Common myeloid progenitor, CD34-positive (primary cell): ENCODE measurements around the gene RAB8A.

Experiments
- CTCF ChIA-PET: fragments of 350-600 bp; sonication (Branson Sonifier 250); formaldehyde crosslinking; loops from one replicate; lab custom pipeline; 2021; ENCODE audit warnings: antibody characterized with exemption; lab: Charles Lee
- POLR2A ChIA-PET: fragments of 350-600 bp; sonication (Branson Sonifier 250); formaldehyde crosslinking; loops from one replicate; lab custom pipeline; 2021; ENCODE audit warnings: antibody characterized with exemption; lab: Charles Lee
- DNase-seq, 3 donors: peaks; one replicate each; pipeline versions ENCODE4 v3.0.0 to v3.0.0-alpha.2; 2013
- H3K27ac ChIP-seq, 2 experiments: 1 replicate in 1 of 2; 2 replicates in 1 of 2; pipeline ENCODE4 v1.7.0; 2013; ENCODE audit warnings: inconsistent platforms in 2 of 2, low read length in 2 of 2, mild to moderate bottlenecking in 2 of 2, low read depth in 1 of 2, moderate library complexity in 1 of 2; ENCODE audit not compliant: severe bottlenecking in 2 of 2, insufficient read depth in 1 of 2, poor library complexity in 1 of 2
- H3K27me3 ChIP-seq, 5 experiments: replicated peaks in 2 of 5; 1 replicate in 3 of 5; 2 replicates in 2 of 5; pipeline versions ENCODE4 v1.6.1 to v1.7.0; 2013; ENCODE audit warnings: low read length in 4 of 5, mild to moderate bottlenecking in 2 of 5, moderate library complexity in 2 of 5, inconsistent platforms in 1 of 5; ENCODE audit not compliant: insufficient read depth in 5 of 5, control insufficient read depth in 4 of 5
- H3K36me3 ChIP-seq, 4 experiments: 1 replicate in 2 of 4; 2 replicates in 2 of 4; pipeline versions ENCODE4 v1.6.1 to v1.7.0; 2013; ENCODE audit warnings: low read length in 3 of 4, control low read depth in 1 of 4, mild to moderate bottlenecking in 1 of 4; ENCODE audit not compliant: control insufficient read depth in 4 of 4, insufficient read depth in 4 of 4
- H3K4me1 ChIP-seq, 4 experiments: 1 replicate in 3 of 4; 2 replicates in 1 of 4; pipeline versions ENCODE4 v1.6.1 to v1.7.1; 2013; ENCODE audit warnings: low read length in 3 of 4, mild to moderate bottlenecking in 3 of 4, control low read depth in 1 of 4, inconsistent platforms in 1 of 4, moderate library complexity in 1 of 4; ENCODE audit not compliant: control insufficient read depth in 4 of 4, insufficient read depth in 4 of 4; ENCODE audit errors: control extremely low read depth in 1 of 4
- H3K4me3 ChIP-seq, 7 experiments: 1 replicate in 4 of 7; 2 replicates in 3 of 7; pipeline versions ENCODE4 v1.5.1 to v1.7.0; 2013; ENCODE audit warnings: mild to moderate bottlenecking in 7 of 7, low read length in 6 of 7, moderate library complexity in 6 of 7, inconsistent platforms in 2 of 7, low read depth in 2 of 7, control low read depth in 1 of 7; ENCODE audit not compliant: insufficient read depth in 4 of 7, control insufficient read depth in 1 of 7; ENCODE audit errors: extremely low read depth in 1 of 7
- H3K9me3 ChIP-seq, 5 experiments: 1 replicate in 4 of 5; 2 replicates in 1 of 5; pipeline versions ENCODE4 v1.6.1 to v1.7.1; 2013; ENCODE audit warnings: low read length in 4 of 5, mild to moderate bottlenecking in 2 of 5, inconsistent platforms in 1 of 5, low read depth in 1 of 5, moderate library complexity in 1 of 5; ENCODE audit not compliant: control insufficient read depth in 4 of 5, insufficient read depth in 2 of 5; ENCODE audit errors: control extremely low read depth in 1 of 5
- WGBS: methylation state at CpG from one replicate; pipeline ENCODE4 v1.1.5; 2013; ENCODE audit not compliant: insufficient coverage; 5-methylcytosine and 5-hydroxymethylcytosine counted together

RAB8A gene

DNA sequence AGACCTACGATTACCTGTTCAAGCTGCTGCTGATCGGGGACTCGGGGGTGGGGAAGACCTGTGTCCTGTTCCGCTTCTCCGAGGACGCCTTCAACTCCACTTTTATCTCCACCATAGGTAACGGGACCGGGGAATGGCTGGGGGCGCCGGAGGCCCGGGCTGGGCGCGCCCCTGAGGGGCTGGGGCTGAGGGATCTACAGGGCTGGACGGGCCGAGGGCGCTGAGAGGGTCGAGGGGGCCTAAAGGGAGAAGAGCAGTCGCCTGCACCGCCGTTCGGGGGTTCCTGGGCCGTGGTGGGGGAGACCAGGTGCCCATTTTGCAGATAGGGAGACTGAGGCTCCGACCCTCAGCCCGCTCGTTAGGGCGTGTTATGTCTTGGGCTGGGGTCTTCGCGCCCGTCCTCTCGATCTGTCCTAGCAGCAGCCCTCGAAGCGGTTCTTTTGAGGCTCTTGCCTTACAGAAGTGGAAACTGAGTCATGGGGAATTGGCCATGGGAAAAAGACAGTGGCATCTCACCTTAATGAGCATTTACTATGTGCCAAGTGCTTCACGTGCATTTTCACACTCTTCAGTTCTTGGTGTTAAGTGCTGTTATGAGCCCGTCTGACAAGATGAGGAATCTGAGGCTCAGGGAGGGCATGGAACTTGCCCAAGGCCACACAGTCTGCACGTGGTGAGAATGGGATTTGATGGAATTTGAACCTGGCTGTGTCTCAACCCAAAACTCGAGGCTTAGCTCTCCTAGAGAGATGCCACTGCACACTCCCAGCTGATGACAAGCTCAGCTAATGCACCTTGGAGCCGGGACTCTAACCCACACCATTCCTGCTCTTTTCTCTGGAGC lies 442 bp downstream of the RAB8A start:
- POLR2A ChIA-PET = interaction anchor here (1.3 to 1.5 kb wide), 4 partner anchors 25 to 36 kb away, joined by 4 to 7 read pairs (median 4); partner anchors contain the start of genes HSH2D and TPM4
- under 1% methylated on average over 20 of the region's 37 CpGs for WGBS
- H3K4me1 ChIP-seq = peaks cover 8 to 53% (median 51%) of the 10 kb centered on the region in 4 experiments

DNA sequence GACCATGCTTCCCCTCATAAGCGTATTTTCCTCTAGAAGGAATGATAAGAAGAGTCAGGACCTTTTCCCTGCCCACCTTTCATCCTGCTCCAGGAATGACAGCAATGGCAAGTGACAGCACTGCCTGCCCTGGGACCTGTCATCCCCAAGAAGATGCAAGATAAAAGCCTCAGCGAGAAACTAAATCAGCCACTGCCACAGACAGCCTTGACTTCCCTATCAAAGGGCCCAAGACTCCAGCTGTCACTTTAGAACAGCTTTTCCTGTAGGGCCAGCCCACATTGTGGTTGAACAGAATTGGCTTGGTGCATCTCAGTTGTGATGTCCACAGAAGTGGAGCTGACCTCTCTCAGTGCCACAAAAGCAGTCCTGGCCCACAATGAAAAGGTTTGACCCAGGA lies 1.1 kb downstream of the RAB8A start:
- ChIA-PET POLR2A (interaction anchor here (0.6 kb wide), 1 partner anchor 527 kb away, joined by 3 read pairs; no protein-coding TSS in a partner anchor), CTCF (interaction anchor here (0.9 to 2.7 kb wide), 9 partner anchors 21 to 69 kb away, joined by 3 to 10 read pairs (median 3); no protein-coding TSS in a partner anchor)
- H3K9me3 ChIP-seq = no peaks in the 10 kb centered on the region
- 43% methylated on average over 2 of the region's 2 CpGs for WGBS
- H3K27ac ChIP-seq = peak overlapping the region in 1 of 2 experiments; percentile 95
- no peaks in the 10 kb centered on the region for H3K27me3 ChIP-seq
- H3K36me3 ChIP-seq = peaks cover 2 to 38% (median 9%) of the 10 kb centered on the region in 4 experiments
- H3K4me1 ChIP-seq = peaks cover 8 to 60% (median 58%) of the 10 kb centered on the region in 4 experiments
- peak; percentile 36 to 81 (median 72) for DNase-seq
- peak overlapping the region; percentile 72 to 99 (median 95) for H3K4me3 ChIP-seq

More for the DNA sequence above, 442 bp downstream of the RAB8A start:
- Histone ChIP-seq H3K36me3 (peaks cover 2 to 32% (median 9%) of the 10 kb centered on the region in 4 experiments), H3K9me3 (no peaks in the 10 kb centered on the region), H3K4me3 (peak overlapping the region; percentile 72 to 99 (median 95)), H3K27ac (peak overlapping the region; percentile 82 to 95), H3K27me3 (no peaks in the 10 kb centered on the region)
- CTCF ChIA-PET = interaction anchor here (0.9 to 2.7 kb wide), 8 partner anchors 27 to 70 kb away, joined by 3 to 10 read pairs (median 4); no protein-coding TSS in a partner anchor
- peak in 1 of 3 donors; percentile 23 for DNase-seq

DNA sequence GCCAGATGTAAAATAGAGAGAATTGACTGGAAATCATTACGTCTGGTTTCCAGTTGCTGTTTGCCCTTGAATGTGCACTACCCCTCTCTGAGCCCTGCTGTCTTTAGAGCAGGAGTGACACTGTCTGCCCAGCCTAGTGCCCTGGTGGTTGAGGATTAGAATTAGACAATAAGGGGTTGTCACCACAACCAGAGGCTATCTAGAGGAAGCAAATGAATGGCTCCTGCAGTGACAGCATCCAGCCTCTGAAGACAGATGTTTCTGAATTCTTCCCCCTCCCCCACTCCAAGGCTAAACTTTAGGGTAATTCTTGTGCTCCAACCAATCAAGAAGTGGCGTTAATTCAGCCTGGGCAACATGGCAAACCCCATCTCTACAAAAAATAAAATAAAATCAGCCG lies 2.0 kb downstream of the RAB8A start:
- DNase-seq = peak; percentile 46 to 89 (median 88)
- peaks cover 2 to 44% (median 12%) of the 10 kb centered on the region in 4 experiments for H3K36me3 ChIP-seq
- H3K4me3 ChIP-seq = peak overlapping the region in 3 of 7 experiments; percentile 28 to 99 (median 97)
- WGBS = 100% methylated on average over 1 of the region's 3 CpGs
- H3K9me3 ChIP-seq = no peaks in the 10 kb centered on the region
- peak overlapping the region in 1 of 2 experiments; percentile 95 for H3K27ac ChIP-seq
- POLR2A ChIA-PET = no interaction called here
- peaks cover 9 to 69% (median 67%) of the 10 kb centered on the region in 4 experiments for H3K4me1 ChIP-seq
- CTCF ChIA-PET = interaction anchor here (0.8 to 1.3 kb wide), 4 partner anchors 20 to 68 kb away, joined by 3 read pairs; no protein-coding TSS in a partner anchor
- no peaks in the 10 kb centered on the region for H3K27me3 ChIP-seq

GRCh38 chr19:16115301-16116039 lies 3.8 kb downstream of the RAB8A start:
- no peak for DNase-seq
- Histone ChIP-seq H3K9me3 (no peaks in the 10 kb centered on the region), H3K4me3 (peak overlapping the region in 3 of 7 experiments; percentile 0 to 19 (median 10)), H3K27me3 (no peaks in the 10 kb centered on the region), H3K4me1 (peaks cover 15 to 85% (median 84%) of the 10 kb centered on the region in 4 experiments), H3K36me3 (peaks cover 2 to 54% (median 20%) of the 10 kb centered on the region in 4 experiments), H3K27ac (peak overlapping the region; percentile 56 to 77)
- ChIA-PET POLR2A (no interaction called here), CTCF (interaction anchor here (1.2 to 3.7 kb wide), 4 partner anchors 21 to 304 kb away, joined by 3 to 27 read pairs (median 4); partner anchors contain the start of gene FAM32A)
- WGBS = 94% methylated on average over 9 of the region's 9 CpGs

DNA sequence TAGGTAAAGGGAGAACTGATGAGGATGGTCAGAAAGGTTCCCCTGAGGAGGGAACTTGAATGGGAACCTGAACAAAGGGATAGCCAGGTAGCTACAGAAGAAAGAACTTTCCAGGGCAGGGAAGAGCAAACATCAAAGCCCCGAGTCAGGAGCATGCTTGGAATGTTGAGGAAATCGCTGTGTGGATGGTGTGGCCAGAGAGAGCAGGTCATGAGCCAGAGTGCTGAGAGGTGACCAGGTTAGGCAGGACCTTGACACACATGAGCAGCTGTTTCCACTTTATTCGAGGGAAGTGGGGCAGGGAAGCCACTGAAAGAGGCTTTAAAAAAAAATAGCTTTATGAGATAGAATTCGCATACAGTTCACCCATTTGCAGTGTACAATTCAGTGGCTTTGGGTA lies 4.4 kb downstream of the RAB8A start:
- Histone ChIP-seq H3K36me3 (peaks cover 2 to 55% (median 24%) of the 10 kb centered on the region in 4 experiments), H3K9me3 (no peaks in the 10 kb centered on the region), H3K27ac (peak overlapping the region; percentile 56 to 77), H3K4me3 (peak overlapping the region in 3 of 7 experiments; percentile 0 to 12 (median 2)), H3K4me1 (peaks cover 15 to 85% (median 82%) of the 10 kb centered on the region in 4 experiments), H3K27me3 (no peaks in the 10 kb centered on the region)
- WGBS = 84% methylated on average over 3 of the region's 4 CpGs
- no peak for DNase-seq
- POLR2A ChIA-PET = interaction anchor here (2.8 kb wide), 1 partner anchor 28 kb away, joined by 11 read pairs; the partner anchor contains the start of gene HSH2D
- CTCF ChIA-PET = interaction anchor here (0.6 to 3.7 kb wide), 6 partner anchors 8 to 305 kb away, joined by 3 to 27 read pairs (median 4); partner anchors contain the start of gene FAM32A

- CTCF ChIA-PET = interaction anchor here (0.7 to 3.7 kb wide), 23 partner anchors 8 to 300 kb away, joined by 3 to 27 read pairs (median 4); partner anchors contain the start of genes FAM32A, HSH2D and TPM4
- H3K36me3 ChIP-seq = peaks cover 8 to 68% (median 39%) of the 10 kb centered on the region in 4 experiments
Observed at GRCh38 chr19:16117594-16118033, 5.9 kb downstream of the RAB8A start.

More at GRCh38 chr19:16117594-16118033, 5.9 kb downstream of the RAB8A start:
- Histone ChIP-seq H3K27me3 (no peaks in the 10 kb centered on the region), H3K9me3 (no peaks in the 10 kb centered on the region), H3K4me3 (peak overlapping the region in 4 of 7 experiments; percentile 8 to 49 (median 30)), H3K4me1 (peaks cover 10 to 79% (median 77%) of the 10 kb centered on the region in 4 experiments), H3K27ac (peak overlapping the region; percentile 46 to 65)
- POLR2A ChIA-PET = interaction anchor here (0.6 to 2.8 kb wide), 4 partner anchors 26 to 51 kb away, joined by 3 to 11 read pairs (median 6); partner anchors contain the start of gene HSH2D
- 81% methylated on average over 6 of the region's 11 CpGs for WGBS
- DNase-seq = peak; percentile 41 to 51 (median 43)
